Measurements from ENCODE around the gene STARD8.
"Not testable (repeated sequence)": the region's sequence is repeated elsewhere in the genome, so short reads cannot be mapped to it uniquely, and the experiment has no call there.

The STARD8 gene

DNA sequence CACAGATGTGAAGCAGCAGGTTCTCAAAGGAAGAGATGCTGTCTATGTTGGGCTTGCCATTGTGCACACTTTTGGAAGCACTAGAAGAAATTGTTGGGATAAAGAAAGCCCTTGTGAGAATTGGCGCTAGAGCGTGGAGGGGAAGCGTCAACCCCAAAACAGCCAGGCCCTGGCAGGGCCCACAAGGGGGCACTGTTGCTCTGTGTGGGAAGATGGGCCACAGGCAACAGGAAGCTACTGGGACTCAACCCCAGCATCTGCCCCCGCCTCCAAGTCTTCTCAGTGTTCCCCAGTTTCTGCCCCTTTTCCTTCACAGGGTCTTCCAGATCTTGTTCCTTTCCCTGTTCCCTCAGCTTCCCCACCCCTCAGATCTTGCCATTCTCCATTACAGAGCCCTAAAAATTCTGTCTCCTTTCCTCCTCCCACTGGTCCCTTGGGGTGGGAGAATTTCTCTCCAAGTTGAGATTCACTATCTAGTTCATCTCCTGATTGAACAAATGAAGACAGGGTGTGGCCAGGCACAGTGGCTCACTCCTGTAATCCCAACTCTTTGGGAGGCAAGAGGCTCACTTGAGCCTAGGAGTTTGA lies 85.5 kb downstream of the STARD8 start:
- Histone ChIP-seq H3K4me3 (ENCODE audit: low read length) (no peak overlapping the region), H3K9me3 (ENCODE audit: control insufficient read depth, low read length) (no peaks in the 10 kb centered on the region), H3K27me3 (replicated peaks; ENCODE audit: control insufficient read depth, insufficient read depth, low read length) (peaks cover 51% of the 10 kb centered on the region), H3K9ac (ENCODE audit: low read length) (no peak overlapping the region), H3K4me1 (ENCODE audit: control insufficient read depth, insufficient read depth, low read length) (no peaks in the 10 kb centered on the region), H3K36me3 (ENCODE audit: control insufficient read depth, insufficient read depth, low read length, severe bottlenecking) (no peaks in the 10 kb centered on the region)
- DNase-seq (ENCODE audit: low read depth), result peak; percentile 25

DNA sequence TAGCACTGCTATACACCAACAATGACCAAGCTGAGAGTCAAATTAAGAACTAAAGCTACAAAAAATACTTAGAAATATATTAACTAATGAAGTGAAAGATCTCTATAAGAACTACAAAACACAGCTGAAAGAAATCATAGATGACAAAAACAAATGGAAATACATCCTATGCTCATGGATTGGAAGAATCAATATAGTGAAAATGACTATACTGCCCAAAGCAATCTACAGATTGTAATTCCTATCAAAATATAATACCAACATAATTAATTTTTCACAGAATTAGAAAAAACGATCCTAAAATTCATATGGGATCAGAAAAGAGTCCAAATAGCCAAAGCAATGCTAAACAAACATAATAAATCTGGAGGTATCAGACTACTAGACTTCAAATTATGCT lies 87.8 kb downstream of the STARD8 start:
- H3K36me3 ChIP-seq (ENCODE audit: control insufficient read depth, insufficient read depth, low read length, severe bottlenecking), result no peaks in the 10 kb centered on the region
- DNase-seq (ENCODE audit: low read depth), result no peak
- peaks cover 48% of the 10 kb centered on the region for H3K27me3 ChIP-seq (replicated peaks; ENCODE audit: control insufficient read depth, insufficient read depth, low read length)
- no peaks in the 10 kb centered on the region for H3K4me1 ChIP-seq (ENCODE audit: control insufficient read depth, insufficient read depth, low read length)
- H3K9ac ChIP-seq (ENCODE audit: low read length), result no peak overlapping the region
- no peak overlapping the region for H3K4me3 ChIP-seq (ENCODE audit: low read length)
- no peaks in the 10 kb centered on the region for H3K9me3 ChIP-seq (ENCODE audit: control insufficient read depth, low read length)

- H3K36me3 ChIP-seq (ENCODE audit: control insufficient read depth, insufficient read depth, low read length, severe bottlenecking); H3K4me1 ChIP-seq (ENCODE audit: control insufficient read depth, insufficient read depth, low read length); H3K9ac ChIP-seq (ENCODE audit: low read length); H3K9me3 ChIP-seq (ENCODE audit: control insufficient read depth, low read length); DNase-seq (ENCODE audit: low read depth); H3K4me3 ChIP-seq (ENCODE audit: low read length): not testable (repeated sequence)
- H3K27me3 ChIP-seq (replicated peaks; ENCODE audit: control insufficient read depth, insufficient read depth, low read length), result peaks cover 18% of the 10 kb centered on the region
These were observed 94.4 kb downstream of the STARD8 start for GRCh38 chrX:68741864-68742263.

DNA sequence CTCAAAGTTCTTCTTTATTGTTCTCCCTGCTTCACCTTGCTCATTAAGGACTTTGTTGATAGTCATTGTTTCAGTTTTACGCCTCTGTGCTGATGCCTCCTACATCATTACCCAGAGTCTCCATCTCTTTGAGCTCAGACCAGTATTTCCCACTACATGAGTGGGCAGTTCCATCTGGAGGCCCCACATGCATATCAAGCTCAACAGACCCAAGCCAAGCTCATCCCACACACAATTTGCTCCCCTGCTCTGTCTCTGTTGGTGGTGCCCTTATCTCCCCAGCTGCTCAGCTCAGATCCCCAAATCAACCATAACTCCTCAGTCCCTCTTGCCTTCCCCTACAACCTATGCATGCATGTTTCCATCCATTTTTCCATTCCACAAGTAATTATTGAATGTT lies 96.3 kb downstream of the STARD8 start:
- Histone ChIP-seq H3K9ac (ENCODE audit: low read length) (no peak overlapping the region), H3K9me3 (ENCODE audit: control insufficient read depth, low read length) (peaks cover 5% of the 10 kb centered on the region), H3K27me3 (replicated peaks; ENCODE audit: control insufficient read depth, insufficient read depth, low read length) (peaks cover 25% of the 10 kb centered on the region), H3K36me3 (ENCODE audit: control insufficient read depth, insufficient read depth, low read length, severe bottlenecking) (no peaks in the 10 kb centered on the region), H3K4me1 (ENCODE audit: control insufficient read depth, insufficient read depth, low read length) (no peaks in the 10 kb centered on the region), H3K4me3 (ENCODE audit: low read length) (no peak overlapping the region)
- DNase-seq (ENCODE audit: low read depth), result no peak

DNA sequence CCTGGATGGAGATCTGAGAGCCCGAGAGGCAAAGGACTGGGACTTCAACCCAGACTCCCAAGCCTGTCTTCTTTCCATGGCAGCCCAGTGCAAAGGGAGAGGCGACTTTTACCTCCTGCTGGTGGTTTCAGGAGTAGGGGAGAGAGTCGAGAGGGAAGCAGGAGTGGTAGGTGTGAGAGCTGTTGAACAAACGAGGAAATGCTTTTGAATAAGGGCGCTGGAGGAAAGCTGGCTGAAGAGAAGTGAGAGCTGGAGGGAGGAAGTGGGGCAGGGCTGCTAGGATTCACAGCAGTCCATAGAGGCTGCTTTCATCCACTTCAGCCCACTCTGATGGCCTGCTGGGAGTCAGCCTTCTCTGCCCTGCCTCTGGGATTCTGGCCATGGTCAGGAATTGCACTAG lies 99.5 kb downstream of the STARD8 start:
- Histone ChIP-seq H3K9me3 (ENCODE audit: control insufficient read depth, low read length) (peaks cover 19% of the 10 kb centered on the region), H3K27me3 (replicated peaks; ENCODE audit: control insufficient read depth, insufficient read depth, low read length) (peaks cover 52% of the 10 kb centered on the region), H3K4me3 (ENCODE audit: low read length) (no peak overlapping the region), H3K4me1 (ENCODE audit: control insufficient read depth, insufficient read depth, low read length) (no peaks in the 10 kb centered on the region), H3K9ac (ENCODE audit: low read length) (no peak overlapping the region), H3K36me3 (ENCODE audit: control insufficient read depth, insufficient read depth, low read length, severe bottlenecking) (no peaks in the 10 kb centered on the region)
- no peak for DNase-seq (ENCODE audit: low read depth)

DNA sequence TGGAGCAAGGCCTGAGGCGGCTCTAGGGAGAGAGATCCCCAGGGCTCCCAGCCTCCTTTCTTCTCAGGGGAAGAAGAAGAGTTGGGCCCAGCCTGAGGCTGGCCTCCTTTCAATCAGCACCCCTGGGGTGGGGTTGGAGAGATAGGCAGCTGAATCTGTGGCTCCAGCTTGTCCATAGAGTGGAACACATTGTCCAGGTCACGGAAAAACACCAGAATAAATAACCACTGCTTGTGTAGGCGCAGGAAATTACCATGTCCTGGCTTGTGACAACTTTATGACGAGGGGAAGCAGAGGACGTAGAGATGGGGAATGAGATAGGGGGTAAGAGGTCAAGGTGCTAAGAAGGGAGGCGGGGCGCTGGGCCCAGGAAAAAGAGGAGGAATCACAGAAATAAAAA lies 100.6 kb downstream of the STARD8 start:
- Histone ChIP-seq H3K4me3 (ENCODE audit: low read length) (no peak overlapping the region), H3K9ac (ENCODE audit: low read length) (no peak overlapping the region)
- no peak for DNase-seq (ENCODE audit: low read depth)

GRCh38 chrX:68749426-68749825 lies 102.0 kb downstream of the STARD8 start:
- Histone ChIP-seq H3K36me3 (ENCODE audit: control insufficient read depth, insufficient read depth, low read length, severe bottlenecking) (no peaks in the 10 kb centered on the region), H3K9ac (ENCODE audit: low read length) (no peak overlapping the region), H3K27me3 (replicated peaks; ENCODE audit: control insufficient read depth, insufficient read depth, low read length) (peaks cover 68% of the 10 kb centered on the region), H3K4me1 (ENCODE audit: control insufficient read depth, insufficient read depth, low read length) (no peaks in the 10 kb centered on the region), H3K4me3 (ENCODE audit: low read length) (no peak overlapping the region), H3K9me3 (ENCODE audit: control insufficient read depth, low read length) (peaks cover 16% of the 10 kb centered on the region)
- DNase-seq (ENCODE audit: low read depth), result no peak

More for the DNA sequence above, 100.6 kb downstream of the STARD8 start:
- Histone ChIP-seq H3K4me1 (ENCODE audit: control insufficient read depth, insufficient read depth, low read length) (no peaks in the 10 kb centered on the region), H3K27me3 (replicated peaks; ENCODE audit: control insufficient read depth, insufficient read depth, low read length) (peaks cover 61% of the 10 kb centered on the region), H3K36me3 (ENCODE audit: control insufficient read depth, insufficient read depth, low read length, severe bottlenecking) (no peaks in the 10 kb centered on the region), H3K9me3 (ENCODE audit: control insufficient read depth, low read length) (peaks cover 19% of the 10 kb centered on the region)

GRCh38 chrX:68750316-68750715 lies 102.8 kb downstream of the STARD8 start:
- no peak for DNase-seq (ENCODE audit: low read depth)
- peaks cover 76% of the 10 kb centered on the region for H3K27me3 ChIP-seq (replicated peaks; ENCODE audit: control insufficient read depth, insufficient read depth, low read length)
- H3K9me3 ChIP-seq (ENCODE audit: control insufficient read depth, low read length), result peaks cover 19% of the 10 kb centered on the region
- H3K36me3 ChIP-seq (ENCODE audit: control insufficient read depth, insufficient read depth, low read length, severe bottlenecking), result no peaks in the 10 kb centered on the region
- H3K4me1 ChIP-seq (ENCODE audit: control insufficient read depth, insufficient read depth, low read length), result no peaks in the 10 kb centered on the region
- no peak overlapping the region for H3K4me3 ChIP-seq (ENCODE audit: low read length)
- no peak overlapping the region for H3K9ac ChIP-seq (ENCODE audit: low read length)

DNA sequence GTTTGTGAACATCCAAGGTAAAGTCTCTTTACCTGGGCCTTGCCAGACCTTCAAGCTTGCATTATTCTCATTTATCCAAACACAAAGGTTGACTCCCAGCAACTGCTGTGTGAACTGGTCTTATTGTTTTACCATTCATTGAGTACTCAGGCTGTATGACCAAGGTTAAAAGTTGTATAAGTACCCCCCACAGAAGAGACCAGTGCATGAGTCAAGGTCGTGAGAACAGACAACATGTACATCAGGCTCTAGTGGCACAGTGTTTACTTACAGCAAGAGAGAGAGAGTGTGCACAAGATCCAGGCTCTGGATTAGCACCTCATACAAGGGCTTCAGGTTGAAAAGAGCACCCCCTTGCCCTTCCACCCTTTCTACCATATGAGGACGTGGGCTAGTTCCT lies 103.9 kb downstream of the STARD8 start:
- Histone ChIP-seq H3K4me1 (ENCODE audit: control insufficient read depth, insufficient read depth, low read length) (no peaks in the 10 kb centered on the region), H3K9me3 (ENCODE audit: control insufficient read depth, low read length) (peaks cover 19% of the 10 kb centered on the region), H3K9ac (ENCODE audit: low read length) (no peak overlapping the region), H3K4me3 (ENCODE audit: low read length) (no peak overlapping the region), H3K36me3 (ENCODE audit: control insufficient read depth, insufficient read depth, low read length, severe bottlenecking) (no peaks in the 10 kb centered on the region), H3K27me3 (replicated peaks; ENCODE audit: control insufficient read depth, insufficient read depth, low read length) (peaks cover 80% of the 10 kb centered on the region)
- no peak for DNase-seq (ENCODE audit: low read depth)

DNA sequence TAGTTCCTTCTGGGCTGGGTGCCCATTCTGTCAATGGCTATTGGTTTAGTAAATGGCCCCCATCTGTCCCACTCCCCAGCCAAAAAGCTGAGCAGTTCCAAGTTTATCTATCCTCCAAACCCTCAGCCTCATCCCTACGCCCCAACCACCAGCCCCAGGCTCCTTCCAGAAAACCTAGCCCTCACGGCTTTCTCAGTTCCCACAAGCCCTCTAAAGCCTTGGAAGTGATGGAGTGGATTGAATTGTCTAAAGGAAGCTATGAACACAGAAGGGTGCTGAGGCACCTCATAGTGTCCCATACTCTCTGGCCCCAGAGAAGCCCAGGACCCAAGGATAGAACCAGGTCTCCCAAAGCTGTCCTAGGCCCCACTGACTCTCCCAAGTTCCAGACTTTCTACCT lies 105.8 kb downstream of the STARD8 start:
- Histone ChIP-seq H3K27me3 (replicated peaks; ENCODE audit: control insufficient read depth, insufficient read depth, low read length) (peaks cover 80% of the 10 kb centered on the region), H3K4me1 (ENCODE audit: control insufficient read depth, insufficient read depth, low read length) (no peaks in the 10 kb centered on the region), H3K9me3 (ENCODE audit: control insufficient read depth, low read length) (peaks cover 19% of the 10 kb centered on the region), H3K36me3 (ENCODE audit: control insufficient read depth, insufficient read depth, low read length, severe bottlenecking) (no peaks in the 10 kb centered on the region), H3K9ac (ENCODE audit: low read length) (no peak overlapping the region), H3K4me3 (ENCODE audit: low read length) (no peak overlapping the region)
- DNase-seq (ENCODE audit: low read depth), result no peak

GRCh38 chrX:68754406-68754805 lies 106.9 kb downstream of the STARD8 start:
- H3K36me3 ChIP-seq (ENCODE audit: control insufficient read depth, insufficient read depth, low read length, severe bottlenecking), result no peaks in the 10 kb centered on the region
- DNase-seq (ENCODE audit: low read depth), result no peak

DNA sequence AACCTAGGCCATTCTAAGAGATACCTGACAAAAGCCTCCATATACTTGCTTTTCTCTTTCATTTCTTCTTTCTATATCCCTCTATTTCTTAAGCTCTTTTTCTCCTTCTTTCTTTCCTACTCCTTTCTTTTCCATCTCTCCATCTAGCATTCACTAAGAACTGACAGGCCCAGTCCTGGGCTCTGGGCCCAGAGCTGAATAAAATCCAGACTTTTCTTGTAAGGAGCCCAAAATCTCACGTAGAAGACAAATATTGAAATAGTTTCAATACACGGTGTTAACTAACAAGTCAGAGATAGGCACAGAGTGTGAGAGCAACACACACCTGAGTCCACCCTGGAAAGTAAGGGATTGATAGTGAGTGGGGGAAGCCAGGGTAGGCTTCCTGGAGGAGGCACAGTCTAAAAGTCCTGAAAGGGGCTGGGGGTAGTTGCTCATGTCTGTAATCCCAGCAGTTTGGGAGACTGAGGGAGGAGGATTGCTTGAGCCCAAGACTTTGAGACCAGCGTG lies 108.2 kb downstream of the STARD8 start:
- H3K36me3 ChIP-seq (ENCODE audit: control insufficient read depth, insufficient read depth, low read length, severe bottlenecking), result no peaks in the 10 kb centered on the region
- H3K27me3 ChIP-seq (replicated peaks; ENCODE audit: control insufficient read depth, insufficient read depth, low read length), result peaks cover 80% of the 10 kb centered on the region
- H3K4me1 ChIP-seq (ENCODE audit: control insufficient read depth, insufficient read depth, low read length), result no peaks in the 10 kb centered on the region
- no peak overlapping the region for H3K9ac ChIP-seq (ENCODE audit: low read length)
- DNase-seq (ENCODE audit: low read depth), result no peak
- peaks cover 11% of the 10 kb centered on the region for H3K9me3 ChIP-seq (ENCODE audit: control insufficient read depth, low read length)
- H3K4me3 ChIP-seq (ENCODE audit: low read length), result no peak overlapping the region

More at GRCh38 chrX:68754406-68754805, 106.9 kb downstream of the STARD8 start:
- Histone ChIP-seq H3K9me3 (ENCODE audit: control insufficient read depth, low read length) (peaks cover 19% of the 10 kb centered on the region), H3K4me1 (ENCODE audit: control insufficient read depth, insufficient read depth, low read length) (no peaks in the 10 kb centered on the region), H3K27me3 (replicated peaks; ENCODE audit: control insufficient read depth, insufficient read depth, low read length) (peaks cover 81% of the 10 kb centered on the region), H3K9ac (ENCODE audit: low read length) (no peak overlapping the region), H3K4me3 (ENCODE audit: low read length) (no peak overlapping the region)
